Adrenal gland (tissue), 5 donors: Measurements from ENCODE around the gene TLK2.

Source experiments
- CTCF ChIP-seq, 6 experiments: fragments of 450-650 bp in 4 of 6; fragments of 200-600 bp in 2 of 6; sonication (generic) in 1 of 6; IDR thresholded peaks; 1 replicate in 5 of 6; 2 replicates in 1 of 6; pipeline versions ENCODE4 v1.5.1 to v1.8.0; 2016 to 2021; ENCODE audit warnings: antibody characterized with exemption in 6 of 6, mild to moderate bottlenecking in 2 of 6, moderate library complexity in 1 of 6
- POLR2A ChIP-seq, 2 donors: fragments of 450-650 bp; IDR thresholded peaks; one replicate each; pipeline ENCODE4 v1.6.1; 2017; ENCODE audit warnings: antibody characterized with exemption in 2 of 2, mild to moderate bottlenecking in 2 of 2, moderate library complexity in 1 of 2
- donor health status: DM: no; HTN: no; CAD: no.

GRCh38 chr17:62630365-62631085 lies 151.9 kb downstream of the TLK2 start:
- no peak for TF ChIP-seq CTCF (IDR thresholded peaks at IDR 0.05)
- TF ChIP-seq POLR2A (IDR thresholded peaks at IDR 0.05): no peak
